B cell (primary cell): ENCODE data around the gene WDR47.

Experiments
- CTCF ChIP-seq: fragments of 200-600 bp; IDR thresholded peaks from one replicate; pipeline ENCODE4 v1.8.0; 2022; ENCODE audit warnings: antibody characterized with exemption, mild to moderate bottlenecking
- EZH2 ChIP-seq: IDR thresholded peaks from 2 replicates; pipeline ENCODE4 v1.6.1; 2012; ENCODE audit warnings: borderline replicate concordance, low read depth, mild to moderate bottlenecking, moderate library complexity, low read length; ENCODE audit not compliant: insufficient read depth, poor library complexity, severe bottlenecking

GRCh38 chr1:109083501-109083900 lies 41.6 kb upstream of the WDR47 start:
- no peak for TF ChIP-seq EZH2
- TF ChIP-seq CTCF, result no peak
